ENCODE data around the gene CA10. TPM values are rescaled to one million over a fixed set of nuclear protein-coding genes. Genes with fewer than 3 reads are reported as not detected.

Gene CA10
- total and polyA plus RNA-seq, 2 donors (not counting 3 experiments of a cell fraction or from before 2014, with no cell fraction given): not detected

DNA sequence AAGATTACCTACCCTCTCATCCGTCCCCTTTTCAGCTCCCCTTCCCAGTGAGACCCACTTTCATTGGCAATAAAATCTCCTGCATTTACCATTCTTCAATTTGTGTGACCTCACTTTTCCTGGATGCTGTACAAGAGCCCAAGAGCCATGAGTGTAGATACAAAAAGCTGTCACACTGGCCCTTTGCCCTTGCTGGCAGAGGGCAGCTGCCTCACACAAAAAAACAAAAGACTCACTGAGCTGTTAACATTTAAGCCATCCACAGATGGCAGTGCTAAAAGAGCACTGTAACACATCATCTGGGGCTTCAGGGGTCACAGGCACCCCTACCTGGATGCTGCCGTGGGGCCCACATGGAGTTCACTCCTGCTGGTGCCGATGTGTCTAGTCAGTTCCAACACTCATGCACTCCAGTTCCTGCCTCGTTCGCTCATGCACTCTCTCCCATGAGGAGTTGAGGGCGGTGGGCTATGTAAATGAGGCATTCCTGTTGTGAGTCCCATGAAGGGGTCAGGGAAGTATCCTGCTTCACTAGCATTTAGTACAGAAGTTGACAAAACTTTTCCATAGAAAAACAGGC, 123.1 kb downstream of the CA10 start:
- H3K27ac ChIP-seq (ENCODE audit: insufficient read depth, low read depth, low read length): no peak overlapping the region
- no peak overlapping the region for H3K4me2 ChIP-seq (ENCODE audit: insufficient read depth, low read length)
- no peak for FAIRE-seq
- H3K27me3 ChIP-seq (ENCODE audit: control insufficient read depth in 2 of 2, insufficient read depth in 2 of 2, low read length in 2 of 2): no peaks in the 10 kb centered on the region
- H3K4me1 ChIP-seq (ENCODE audit: control insufficient read depth, extremely low read depth, insufficient read depth, low read length): no peaks in the 10 kb centered on the region
- dilution Hi-C loops (cut with MboI; ENCODE audit: extremely low pct_ligation_motif_present, low sequenced_read_pairs) (no loop called here), intact Hi-C loops (cut with micrococcal nuclease) (no loop called here)
- CTCF ChIA-PET: no interaction called here
- no TSS peak for BruUV-seq (replicated peaks)
- no peaks in the 10 kb centered on the region for H3K79me2 ChIP-seq (ENCODE audit: control insufficient read depth, insufficient read depth, low read length)
- no peak overlapping the region for H2AFZ ChIP-seq (ENCODE audit: low read depth, low read length)
- no peaks in the 10 kb centered on the region for H3K9me3 ChIP-seq (replicated peaks; ENCODE audit: control insufficient read depth, insufficient read depth, low read length)
- no peaks in the 10 kb centered on the region for H4K20me1 ChIP-seq (replicated peaks; ENCODE audit: control insufficient read depth, extremely low read depth, insufficient read depth, low read length)
- H3K36me3 ChIP-seq (ENCODE audit: control insufficient read depth in 2 of 2, extremely low read depth in 1 of 2, insufficient read depth in 2 of 2, low read length in 2 of 2): no peaks in the 10 kb centered on the region
- H3K4me3 ChIP-seq (replicated peaks in 1 of 3; ENCODE audit: insufficient read depth in 1 of 3, low read depth in 1 of 3, low read length in 3 of 3): no peak overlapping the region
- POLR2A ChIA-PET: no interaction called here
- H3K9ac ChIP-seq (replicated peaks; ENCODE audit: extremely low read depth, insufficient read depth, low read length): no peak overlapping the region
- H3K9me1 ChIP-seq (replicated peaks; ENCODE audit: control insufficient read depth, extremely low read depth, insufficient read depth, low read length): no peaks in the 10 kb centered on the region
- DNase-seq (ENCODE audit: low read depth, low spot score): no peak
- TF ChIP-seq, protein P1, sequence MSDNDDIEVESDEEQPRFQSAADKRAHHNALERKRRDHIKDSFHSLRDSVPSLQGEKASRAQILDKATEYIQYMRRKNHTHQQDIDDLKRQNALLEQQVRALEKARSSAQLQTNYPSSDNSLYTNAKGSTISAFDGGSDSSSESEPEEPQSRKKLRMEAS (IDR thresholded peaks at IDR 0.05; ENCODE audit: insufficient read depth, insufficient read length): no peak
- TF ChIP-seq EZH2 (IDR thresholded peaks at IDR 0.05; ENCODE audit: borderline replicate concordance, low read depth, low read length, severe bottlenecking): no peak
- no peak for TF ChIP-seq GATA2 (IDR thresholded peaks at IDR 0.05; ENCODE audit: insufficient read depth, insufficient read length, low read depth, low read length)
- TF ChIP-seq POLR2AphosphoS5 (IDR thresholded peaks at IDR 0.05; ENCODE audit: insufficient read depth, low read depth, low read length): no peak

DNA sequence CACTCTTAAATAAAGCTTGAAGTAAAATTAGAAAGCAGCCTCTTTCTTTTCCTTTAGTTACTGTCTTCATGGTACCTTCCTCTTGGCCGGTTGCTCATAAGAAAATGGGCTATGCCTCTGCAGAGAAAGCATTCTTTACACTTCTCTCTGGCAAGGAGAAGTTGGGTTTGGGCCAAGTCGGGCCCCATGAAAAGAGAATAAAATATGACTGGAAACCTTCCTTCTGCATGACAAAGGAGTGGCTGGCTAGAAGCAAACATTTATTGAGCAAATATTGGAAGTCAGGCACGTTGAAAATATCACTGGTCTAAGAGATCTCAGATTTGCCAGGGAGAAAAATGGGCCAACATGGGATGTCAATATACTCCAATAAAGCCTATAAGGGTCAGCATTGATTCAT, 126.1 kb downstream of the CA10 start:
- no peak overlapping the region for H3K4me3 ChIP-seq (replicated peaks in 1 of 3; ENCODE audit: insufficient read depth in 1 of 3, low read depth in 1 of 3, low read length in 3 of 3)
- H3K36me3 ChIP-seq (ENCODE audit: control insufficient read depth in 2 of 2, extremely low read depth in 1 of 2, insufficient read depth in 2 of 2, low read length in 2 of 2): no peaks in the 10 kb centered on the region
- dilution Hi-C loops (cut with MboI; ENCODE audit: extremely low pct_ligation_motif_present, low sequenced_read_pairs) (no loop called here), intact Hi-C loops (cut with micrococcal nuclease) (no loop called here)
- BruUV-seq (replicated peaks): no TSS peak
- H2AFZ ChIP-seq (ENCODE audit: low read depth, low read length): no peak overlapping the region
- no peaks in the 10 kb centered on the region for H3K27me3 ChIP-seq (ENCODE audit: control insufficient read depth in 2 of 2, insufficient read depth in 2 of 2, low read length in 2 of 2)
- no peaks in the 10 kb centered on the region for H3K9me1 ChIP-seq (replicated peaks; ENCODE audit: control insufficient read depth, extremely low read depth, insufficient read depth, low read length)
- H4K20me1 ChIP-seq (replicated peaks; ENCODE audit: control insufficient read depth, extremely low read depth, insufficient read depth, low read length): no peaks in the 10 kb centered on the region
- H3K4me1 ChIP-seq (ENCODE audit: control insufficient read depth, extremely low read depth, insufficient read depth, low read length): no peaks in the 10 kb centered on the region
- no peak for DNase-seq (ENCODE audit: low read depth, low spot score)
- ChIA-PET CTCF (no interaction called here), POLR2A (no interaction called here)
- H3K79me2 ChIP-seq (ENCODE audit: control insufficient read depth, insufficient read depth, low read length): no peaks in the 10 kb centered on the region
- H3K27ac ChIP-seq (ENCODE audit: insufficient read depth, low read depth, low read length): no peak overlapping the region
- no peaks in the 10 kb centered on the region for H3K9me3 ChIP-seq (replicated peaks; ENCODE audit: control insufficient read depth, insufficient read depth, low read length)
- H3K4me2 ChIP-seq (ENCODE audit: insufficient read depth, low read length): no peak overlapping the region
- no peak for FAIRE-seq
- no peak for TF ChIP-seq MYC (IDR thresholded peaks at IDR 0.05; ENCODE audit: low read depth, low read length)
- H3K9ac ChIP-seq (replicated peaks; ENCODE audit: extremely low read depth, insufficient read depth, low read length): no peak overlapping the region
